ENCODE data around the gene PTPN23.
"Not testable (repeated sequence)": the region's sequence is repeated elsewhere in the genome, so short reads cannot be mapped to it uniquely, and the experiment has no call there.

PTPN23 gene, protein sequence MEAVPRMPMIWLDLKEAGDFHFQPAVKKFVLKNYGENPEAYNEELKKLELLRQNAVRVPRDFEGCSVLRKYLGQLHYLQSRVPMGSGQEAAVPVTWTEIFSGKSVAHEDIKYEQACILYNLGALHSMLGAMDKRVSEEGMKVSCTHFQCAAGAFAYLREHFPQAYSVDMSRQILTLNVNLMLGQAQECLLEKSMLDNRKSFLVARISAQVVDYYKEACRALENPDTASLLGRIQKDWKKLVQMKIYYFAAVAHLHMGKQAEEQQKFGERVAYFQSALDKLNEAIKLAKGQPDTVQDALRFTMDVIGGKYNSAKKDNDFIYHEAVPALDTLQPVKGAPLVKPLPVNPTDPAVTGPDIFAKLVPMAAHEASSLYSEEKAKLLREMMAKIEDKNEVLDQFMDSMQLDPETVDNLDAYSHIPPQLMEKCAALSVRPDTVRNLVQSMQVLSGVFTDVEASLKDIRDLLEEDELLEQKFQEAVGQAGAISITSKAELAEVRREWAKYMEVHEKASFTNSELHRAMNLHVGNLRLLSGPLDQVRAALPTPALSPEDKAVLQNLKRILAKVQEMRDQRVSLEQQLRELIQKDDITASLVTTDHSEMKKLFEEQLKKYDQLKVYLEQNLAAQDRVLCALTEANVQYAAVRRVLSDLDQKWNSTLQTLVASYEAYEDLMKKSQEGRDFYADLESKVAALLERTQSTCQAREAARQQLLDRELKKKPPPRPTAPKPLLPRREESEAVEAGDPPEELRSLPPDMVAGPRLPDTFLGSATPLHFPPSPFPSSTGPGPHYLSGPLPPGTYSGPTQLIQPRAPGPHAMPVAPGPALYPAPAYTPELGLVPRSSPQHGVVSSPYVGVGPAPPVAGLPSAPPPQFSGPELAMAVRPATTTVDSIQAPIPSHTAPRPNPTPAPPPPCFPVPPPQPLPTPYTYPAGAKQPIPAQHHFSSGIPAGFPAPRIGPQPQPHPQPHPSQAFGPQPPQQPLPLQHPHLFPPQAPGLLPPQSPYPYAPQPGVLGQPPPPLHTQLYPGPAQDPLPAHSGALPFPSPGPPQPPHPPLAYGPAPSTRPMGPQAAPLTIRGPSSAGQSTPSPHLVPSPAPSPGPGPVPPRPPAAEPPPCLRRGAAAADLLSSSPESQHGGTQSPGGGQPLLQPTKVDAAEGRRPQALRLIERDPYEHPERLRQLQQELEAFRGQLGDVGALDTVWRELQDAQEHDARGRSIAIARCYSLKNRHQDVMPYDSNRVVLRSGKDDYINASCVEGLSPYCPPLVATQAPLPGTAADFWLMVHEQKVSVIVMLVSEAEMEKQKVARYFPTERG (N-terminal part only)

DNA sequence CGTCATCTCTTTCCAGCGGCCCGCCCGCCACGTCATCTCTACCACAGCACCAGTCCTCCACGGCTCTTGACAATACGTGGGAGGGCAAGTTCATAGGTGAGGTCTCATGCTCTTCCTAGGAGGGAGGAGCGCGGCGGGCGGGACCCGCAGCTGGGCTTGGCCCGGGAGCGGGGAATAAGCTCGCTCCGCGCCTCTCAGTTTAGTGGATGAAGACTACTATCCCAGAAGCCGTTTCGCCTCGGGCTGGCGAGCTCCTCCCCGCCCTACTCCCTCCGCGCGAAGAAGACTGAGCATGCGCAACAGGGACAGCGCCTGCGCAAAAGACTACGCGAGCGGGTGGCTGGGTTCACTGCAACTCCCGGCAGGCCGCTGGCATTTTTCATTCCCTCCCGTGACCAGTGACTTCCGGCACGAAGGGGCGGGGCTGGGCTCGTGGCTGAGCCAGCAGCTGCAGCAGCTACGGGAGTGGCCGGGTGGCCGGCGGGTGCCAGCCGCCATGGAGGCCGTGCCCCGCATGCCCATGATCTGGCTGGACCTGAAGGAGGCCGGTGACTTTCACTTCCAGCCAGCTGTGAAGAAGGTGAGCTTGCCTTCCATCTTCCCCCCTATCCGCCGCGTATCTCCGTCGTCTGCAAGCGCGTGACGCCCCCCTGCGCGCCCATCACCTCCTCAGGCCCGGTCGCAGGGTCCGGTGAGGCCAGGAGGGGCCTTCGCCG lies at the start of gene PTPN23:
TSS of gene PTPN23 (plus strand) at position 421 of the 716 bp plus-strand sequence. CDS start at position 497, 76 bp downstream.
- DNase-seq (ENCODE audit: low read depth, low spot score), result peak; percentile 99

DNA sequence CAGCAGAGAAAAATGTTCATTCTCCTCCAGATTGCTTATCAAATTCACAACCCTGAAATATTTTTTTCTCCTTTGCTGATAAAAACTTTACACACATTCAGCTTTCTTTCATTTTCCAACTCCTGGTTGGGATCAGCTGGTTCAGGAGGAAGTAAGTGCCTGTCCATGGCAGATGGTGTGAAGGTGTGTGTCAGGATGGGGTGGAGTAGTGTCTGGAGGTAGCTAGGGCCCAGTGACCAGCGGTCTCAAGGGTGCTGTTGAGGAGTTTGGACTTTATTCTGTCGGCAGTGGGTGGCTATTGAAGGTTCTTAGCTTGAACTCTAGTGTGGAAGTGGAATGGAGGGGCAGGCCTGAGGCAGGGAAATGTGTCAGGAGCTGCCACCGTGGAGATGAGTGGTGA lies 46.9 kb upstream of the PTPN23 start:
- DNase-seq (ENCODE audit: low read depth, low spot score), result no peak

DNA sequence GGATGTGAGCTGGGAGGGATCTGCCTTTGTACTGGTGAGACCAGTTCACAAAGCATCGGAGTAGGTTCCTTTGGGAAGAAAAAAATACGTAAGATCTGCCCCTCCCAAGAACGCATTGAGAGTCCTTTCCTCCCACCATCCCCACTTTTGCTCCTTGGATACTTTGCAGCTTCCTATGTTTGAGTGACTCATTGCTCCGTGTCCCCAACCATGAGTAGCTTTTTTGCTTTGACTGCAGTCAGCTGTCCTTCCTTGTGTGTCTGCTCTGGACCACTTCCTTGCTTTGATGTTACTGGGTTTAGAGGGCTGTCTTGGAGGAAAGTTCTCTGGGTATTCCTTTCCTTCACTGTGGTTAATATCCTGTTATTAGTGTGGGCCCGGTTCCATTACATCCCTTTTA lies 43.2 kb upstream of the PTPN23 start:
- no peak for DNase-seq (ENCODE audit: low read depth, low spot score)

GRCh38 chr3:47339951-47340350 lies 40.9 kb upstream of the PTPN23 start:
- DNase-seq (ENCODE audit: low read depth, low spot score), result no peak

- no peak for DNase-seq (ENCODE audit: low read depth, low spot score)
Observed at GRCh38 chr3:47340866-47341265, 40.0 kb upstream of the PTPN23 start.

GRCh38 chr3:47342151-47342550 lies 38.7 kb upstream of the PTPN23 start:
- no peak for DNase-seq (ENCODE audit: low read depth, low spot score)

DNA sequence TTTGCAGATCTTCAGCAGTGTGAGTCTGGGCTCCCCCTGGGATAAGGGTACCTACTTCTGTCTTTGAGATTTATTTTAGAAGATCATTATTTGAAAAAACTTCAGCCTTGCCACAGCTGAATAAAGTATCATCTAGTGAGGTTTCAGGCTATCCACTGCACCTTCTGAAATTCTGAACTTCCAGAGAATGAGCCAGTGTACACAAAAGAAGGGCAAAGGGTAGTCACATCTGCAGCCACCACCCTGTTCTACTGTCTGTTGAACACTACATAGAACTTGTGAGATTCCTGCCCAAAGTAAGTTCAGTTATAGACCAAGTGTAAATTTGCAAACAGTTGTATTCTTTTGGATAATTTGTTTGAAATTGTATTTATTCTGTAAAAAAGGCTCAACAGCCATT lies 38.0 kb upstream of the PTPN23 start:
- no peak for DNase-seq (ENCODE audit: low read depth, low spot score)

DNA sequence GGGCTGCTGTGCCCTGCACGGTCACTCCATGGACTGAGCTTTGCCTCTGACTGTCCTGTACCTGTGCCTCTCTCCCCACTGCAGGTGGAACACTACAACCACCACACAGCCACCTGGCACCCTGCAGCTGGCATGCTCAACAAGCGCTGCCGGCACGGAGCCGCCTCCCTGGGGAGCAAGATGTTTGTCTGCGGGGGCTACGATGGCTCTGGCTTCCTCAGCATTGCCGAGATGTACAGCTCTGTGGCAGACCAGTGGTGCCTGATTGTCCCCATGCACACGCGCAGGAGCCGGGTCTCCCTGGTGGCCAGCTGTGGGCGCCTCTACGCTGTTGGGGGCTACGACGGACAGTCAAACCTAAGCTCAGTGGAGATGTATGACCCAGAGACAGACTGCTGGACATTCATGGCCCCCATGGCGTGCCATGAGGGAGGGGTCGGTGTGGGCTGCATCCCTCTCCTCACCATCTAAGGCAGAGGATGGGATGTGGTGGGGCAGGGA lies 37.3 kb upstream of the PTPN23 start:
- no peak for DNase-seq (ENCODE audit: low read depth, low spot score)

- DNase-seq (ENCODE audit: low read depth, low spot score), result no peak
Observed at GRCh38 chr3:47344971-47345370, 35.9 kb upstream of the PTPN23 start.

DNA sequence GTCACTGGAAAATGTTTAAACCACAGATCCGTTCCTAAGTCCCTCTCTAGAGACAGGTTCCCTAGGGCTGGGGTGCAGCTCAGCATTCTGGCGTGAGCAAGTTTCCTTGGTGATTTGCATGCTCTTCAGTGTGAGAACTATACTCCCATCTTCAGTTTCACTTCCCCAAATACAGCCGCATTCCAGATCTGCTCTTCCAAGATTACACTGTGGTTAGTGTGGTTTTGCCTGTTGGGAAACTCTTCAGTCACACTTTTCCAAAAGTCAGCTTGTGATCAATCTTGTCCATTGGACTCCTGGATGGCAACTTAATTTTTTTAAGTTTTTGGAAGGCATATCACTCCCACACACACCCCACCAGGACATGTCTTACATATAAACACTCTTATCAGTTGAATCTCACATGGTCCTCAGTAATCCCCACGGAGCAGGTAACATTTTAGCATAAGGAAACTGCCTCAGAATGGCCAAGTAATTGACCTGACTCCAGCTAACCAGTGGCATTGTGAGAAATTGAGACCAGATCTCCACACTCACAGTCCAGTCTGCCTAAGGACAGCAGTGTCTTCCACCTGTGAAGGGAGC lies 33.5 kb upstream of the PTPN23 start:
- DNase-seq (ENCODE audit: low read depth, low spot score), result no peak

GRCh38 chr3:47348411-47349154 lies 32.2 kb upstream of the PTPN23 start:
- DNase-seq (ENCODE audit: low read depth, low spot score), result no peak

DNA sequence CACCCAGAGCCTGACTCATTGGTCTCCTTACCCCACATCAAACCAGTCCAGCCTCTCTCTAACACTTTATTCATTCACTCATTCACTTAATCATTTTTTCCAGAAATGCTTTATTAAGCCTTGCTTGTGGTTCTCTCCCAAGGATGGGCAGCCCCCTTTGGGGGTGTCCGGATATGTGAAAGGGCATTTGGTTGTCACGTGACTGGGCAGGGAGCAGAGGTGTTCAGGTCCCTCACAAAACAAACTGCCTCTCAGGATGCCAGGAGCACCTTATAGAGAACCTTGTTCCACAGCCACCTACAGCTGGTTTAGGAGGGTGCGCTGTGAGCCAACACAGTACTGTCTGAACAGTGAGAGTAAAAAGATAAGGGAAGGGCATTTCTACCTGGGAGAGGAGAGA lies 25.8 kb upstream of the PTPN23 start:
- no peak for DNase-seq (ENCODE audit: low read depth, low spot score)

DNA sequence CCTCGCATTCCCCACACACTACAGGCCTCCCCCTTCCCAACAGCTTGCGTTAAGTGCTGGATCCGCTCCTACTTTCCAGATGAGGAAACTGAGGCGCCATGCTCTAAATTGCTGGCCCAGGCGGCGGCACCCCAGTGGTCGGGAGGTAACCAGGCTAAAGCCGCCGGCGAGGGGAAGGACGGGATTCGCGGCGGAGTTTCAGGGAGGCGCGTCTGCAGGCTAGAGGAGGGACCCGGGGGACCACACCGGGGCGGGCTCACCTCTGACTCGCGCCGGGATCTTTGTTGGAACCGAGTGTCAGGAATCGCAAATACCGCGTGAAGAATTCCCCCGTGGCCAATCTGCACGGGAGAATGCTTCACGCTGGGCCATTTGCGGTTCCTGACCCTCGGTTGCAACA lies 24.6 kb upstream of the PTPN23 start:
- DNase-seq (ENCODE audit: low read depth, low spot score), result no peak

DNA sequence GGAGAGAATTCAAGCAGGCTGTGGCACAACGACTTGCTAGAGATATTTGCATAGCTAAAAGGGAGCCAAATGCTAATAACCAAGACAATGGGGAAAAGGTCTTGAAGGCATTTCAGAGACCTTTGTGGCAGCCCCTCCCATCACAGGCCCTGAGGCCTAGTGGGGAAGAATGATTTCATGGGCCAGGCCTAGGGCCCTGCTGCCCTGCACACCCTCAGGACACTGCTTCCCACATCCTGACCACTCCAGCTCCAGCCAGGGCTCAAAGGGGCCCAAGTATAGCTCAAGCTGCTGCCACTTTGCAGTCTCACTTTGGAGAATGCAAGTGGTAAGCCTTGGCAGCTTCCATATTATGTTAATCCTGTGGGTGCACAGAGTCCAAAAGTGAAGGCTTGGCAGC lies 21.5 kb upstream of the PTPN23 start:
- DNase-seq (ENCODE audit: low read depth, low spot score), result no peak

- not testable (repeated sequence) for DNase-seq (ENCODE audit: low read depth, low spot score)
Observed at GRCh38 chr3:47360110-47360517, 20.7 kb upstream of the PTPN23 start.

GRCh38 chr3:47362701-47363100 lies 18.1 kb upstream of the PTPN23 start:
- no peak for DNase-seq (ENCODE audit: low read depth, low spot score)

DNA sequence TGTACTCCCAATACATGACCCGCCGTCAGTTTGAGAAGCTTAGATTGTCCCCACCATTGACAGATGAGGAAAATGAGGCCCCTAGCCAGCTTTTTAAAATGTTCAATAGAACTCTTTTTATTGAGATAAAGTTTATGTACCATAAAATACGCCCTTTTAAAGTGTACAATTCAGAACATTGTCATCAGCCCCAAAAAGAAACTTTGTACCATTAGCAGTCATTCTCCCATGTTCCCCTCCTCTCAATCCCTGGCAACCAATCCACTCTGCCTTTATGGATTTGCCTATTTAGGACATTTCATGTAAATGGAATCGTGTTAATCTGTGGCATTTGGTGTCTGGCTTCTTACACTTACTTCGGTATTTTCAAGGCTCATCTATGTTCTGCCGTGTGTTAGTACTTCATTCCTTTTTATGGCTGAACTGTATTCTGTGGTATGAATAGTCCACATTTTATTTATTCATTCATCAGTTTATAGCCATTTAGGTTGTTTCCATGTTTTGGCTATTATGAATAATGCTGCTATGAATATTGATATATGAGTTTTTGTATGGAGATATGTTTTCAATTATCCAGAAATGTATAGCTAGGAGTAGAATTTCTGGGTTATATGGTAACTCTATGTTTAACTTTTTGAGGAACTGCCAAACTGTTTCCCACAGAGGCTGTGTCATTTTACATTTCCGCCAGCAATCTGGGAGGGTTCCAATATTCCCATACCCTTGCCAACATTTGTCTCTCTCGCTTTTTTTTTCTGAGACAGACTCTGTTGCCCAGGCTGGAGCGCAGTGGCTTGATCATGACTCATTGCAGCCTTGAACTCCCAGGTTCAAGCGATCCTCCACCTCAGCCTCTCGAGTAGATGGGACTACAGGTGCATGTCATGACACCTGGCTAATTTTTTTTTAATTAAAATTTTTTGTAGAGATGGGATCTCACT lies 15.3 kb upstream of the PTPN23 start:
- DNase-seq (ENCODE audit: low read depth, low spot score), result no peak

- no peak for DNase-seq (ENCODE audit: low read depth, low spot score)
Observed at GRCh38 chr3:47366833-47367232, 14.0 kb upstream of the PTPN23 start.

DNA sequence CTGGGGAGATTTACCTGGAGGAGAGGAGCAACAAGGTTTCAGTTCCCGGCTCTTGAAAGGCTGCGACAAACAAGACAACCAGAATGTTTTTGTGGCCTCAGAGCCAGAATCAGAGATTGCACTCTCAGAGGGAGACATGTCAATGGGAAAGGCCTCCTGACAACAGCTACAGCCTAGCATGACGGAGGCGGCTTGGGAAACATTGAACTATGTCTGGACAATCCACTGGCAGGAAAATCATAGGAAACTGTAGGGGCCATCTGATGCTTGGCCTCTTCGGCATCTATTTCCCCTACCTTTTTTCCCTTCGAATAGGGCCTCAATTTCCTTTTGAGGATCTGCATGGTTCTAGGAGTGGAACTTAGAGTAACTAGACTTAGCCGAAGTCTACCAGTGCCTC lies 13.2 kb upstream of the PTPN23 start:
- no peak for DNase-seq (ENCODE audit: low read depth, low spot score)

Data from activated CD4-positive, CD25-positive, alpha-beta regulatory T cell treated with anti-CD3 and anti-CD28 coated beads, Interleukin-2, amount 50 U/mL, for 16 hours (primary cell).